Left renal pelvis (tissue), 4 donors: ENCODE data around the gene ASRGL1. TPM values are rescaled to one million over a fixed set of nuclear protein-coding genes. Genes with fewer than 3 reads are reported as not detected.

ENCODE experiments used
- DNase-seq, 4 donors: peaks; one replicate each; pipeline ENCODE4 v3.0.0-alpha.2; 2013; ENCODE audit warnings: low read depth in 4 of 4, low spot score in 3 of 4
- polyA plus RNA-seq, 4 donors: library from polyadenylated mRNA; unstranded; fragments of 120-200 nt; gene quantifications; one replicate each; pipeline ENCODE4 v1.2.1, GENCODE V29; 2013; ENCODE audit not compliant: insufficient read length in 4 of 4

The ASRGL1 gene
- polyA plus RNA-seq, 4 donors, result 5.2 to 63.3 (median 52.2) TPM

GRCh38 chr11:62409831-62410230 lies 72.6 kb downstream of the ASRGL1 start:
- DNase-seq, result no peak

- DNase-seq, result no peak
These were observed 73.7 kb downstream of the ASRGL1 start for GRCh38 chr11:62410972-62411371.

GRCh38 chr11:62411524-62411923 lies 74.3 kb downstream of the ASRGL1 start:
- DNase-seq, result no peak

- no peak for DNase-seq
These were observed 75.9 kb downstream of the ASRGL1 start for GRCh38 chr11:62413060-62413696.

GRCh38 chr11:62416596-62416995 lies 79.3 kb downstream of the ASRGL1 start:
- DNase-seq, result no peak

GRCh38 chr11:62418136-62418535 lies 80.9 kb downstream of the ASRGL1 start:
- DNase-seq, result no peak

GRCh38 chr11:62418733-62419132 lies 81.5 kb downstream of the ASRGL1 start, which contains the start of gene SCGB1A1:
SCGB1A1 (plus strand) TSS chr11:62419033; CDS start chr11:62419096, 63 bp downstream.
- no peak for DNase-seq

GRCh38 chr11:62419314-62419929 lies 82.2 kb downstream of the ASRGL1 start:
- DNase-seq, result no peak

- no peak for DNase-seq
These were observed 82.7 kb downstream of the ASRGL1 start for GRCh38 chr11:62419943-62420342.

- no peak for DNase-seq
These were observed 83.6 kb downstream of the ASRGL1 start for GRCh38 chr11:62420882-62421281.

- DNase-seq, result no peak
These were observed 84.7 kb downstream of the ASRGL1 start for GRCh38 chr11:62421996-62422395.

- DNase-seq, result no peak
These were observed 85.8 kb downstream of the ASRGL1 start for GRCh38 chr11:62423012-62423411.

GRCh38 chr11:62427630-62428233 lies 90.5 kb downstream of the ASRGL1 start:
- no peak for DNase-seq

GRCh38 chr11:62428871-62429560 lies 91.8 kb downstream of the ASRGL1 start:
- no peak for DNase-seq

GRCh38 chr11:62430425-62430824 lies 93.2 kb downstream of the ASRGL1 start:
- DNase-seq, result no peak

GRCh38 chr11:62431171-62431901 lies 94.1 kb downstream of the ASRGL1 start:
- DNase-seq, result no peak

- no peak for DNase-seq
These were observed 95.4 kb downstream of the ASRGL1 start for GRCh38 chr11:62432695-62433094.

- no peak for DNase-seq
These were observed 96.1 kb downstream of the ASRGL1 start for GRCh38 chr11:62433141-62433903.

GRCh38 chr11:62433904-62434276 lies 96.6 kb downstream of the ASRGL1 start:
- no peak for DNase-seq
